ENCODE data around the gene SLC16A13. TPM values are rescaled to one million over a fixed set of nuclear protein-coding genes. Genes with fewer than 3 reads are reported as not detected.
"Not testable (repeated sequence)": the region's sequence is repeated elsewhere in the genome, so short reads cannot be mapped to it uniquely, and the experiment has no call there.

Gene SLC16A13
- total RNA-seq, 8 experiments from 2014 or later, result 0.61 to 2.7 (median 1.1) TPM

DNA sequence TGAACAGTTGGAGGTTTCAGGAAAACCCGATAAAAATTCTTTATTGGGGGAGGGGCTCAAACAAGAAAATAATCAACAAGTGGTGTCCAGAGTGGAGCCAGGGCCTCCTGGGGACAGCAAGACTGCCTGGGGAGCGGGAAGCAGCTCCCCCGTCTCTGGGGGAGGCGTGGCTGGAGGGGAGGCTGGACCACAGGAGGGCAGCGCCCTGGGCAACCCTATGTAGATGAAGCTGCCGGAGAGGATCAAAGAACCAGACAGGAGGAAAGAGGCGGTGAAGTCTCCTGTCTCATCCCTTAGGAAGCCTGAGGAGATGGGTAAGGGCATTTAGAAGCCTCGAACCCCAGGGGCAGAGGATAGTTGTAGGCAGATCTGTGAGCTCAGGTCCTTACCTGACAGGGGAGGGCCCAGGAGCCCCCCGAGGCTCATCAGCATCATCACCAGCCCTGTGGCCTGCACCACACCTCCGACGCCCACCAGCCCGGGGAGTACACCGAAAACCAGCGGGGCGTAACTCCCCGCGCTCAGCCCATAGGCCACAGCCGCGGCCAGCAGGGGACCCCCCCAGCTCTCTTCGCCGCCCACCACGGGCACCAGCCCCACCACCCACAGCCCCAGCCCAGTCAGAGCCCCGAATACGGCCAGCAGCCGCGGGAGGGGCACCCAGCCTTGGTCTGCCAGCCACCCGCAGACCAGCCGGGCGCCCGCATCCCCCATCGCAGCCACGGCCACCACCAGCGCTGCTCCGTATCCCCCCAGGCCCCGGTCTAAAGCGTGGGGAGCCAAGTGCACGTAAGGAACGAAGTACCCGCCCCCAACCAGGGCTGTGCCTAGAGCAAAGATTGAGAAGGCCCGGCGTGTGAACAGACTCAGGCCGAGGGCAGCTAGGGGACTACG, 6.0 kb downstream of the SLC16A13 start:
- Histone ChIP-seq H3K27ac (no peak overlapping the region), H3K4me1 (replicated peaks in 1 of 2) (peaks cover 14 to 41% of the 10 kb centered on the region in 2 donors), H3K4me3 (no peak overlapping the region)
- in situ Hi-C loops (cut with MboI; ENCODE audit: low pct_unique_long_range_greater_than_20kb in 2 of 9, low sequenced_read_pairs in 9 of 9, unreplicated experiment in 9 of 9), result loop anchor here in 6 of 9 experiments (10.0 to 25.0 kb wide), 5 partner anchors 93 to 520 kb away; partner anchors contain the start of genes SENP3 (in 1 of the 6), SLC2A4 (in 1 of the 6), TNFSF13 (in 1 of the 6) and YBX2 (in 1 of the 6)
- WGBS, 10 experiments, result 0 to 69% (median 23%) methylated on average over 1 to 7 of the region's 43 CpGs; no CpG with 5 or more reads in 5 of the 10 experiments
- ATAC-seq (replicated peaks in 6 of 8), result peak in 1 of 8 experiments; percentile 2

DNA sequence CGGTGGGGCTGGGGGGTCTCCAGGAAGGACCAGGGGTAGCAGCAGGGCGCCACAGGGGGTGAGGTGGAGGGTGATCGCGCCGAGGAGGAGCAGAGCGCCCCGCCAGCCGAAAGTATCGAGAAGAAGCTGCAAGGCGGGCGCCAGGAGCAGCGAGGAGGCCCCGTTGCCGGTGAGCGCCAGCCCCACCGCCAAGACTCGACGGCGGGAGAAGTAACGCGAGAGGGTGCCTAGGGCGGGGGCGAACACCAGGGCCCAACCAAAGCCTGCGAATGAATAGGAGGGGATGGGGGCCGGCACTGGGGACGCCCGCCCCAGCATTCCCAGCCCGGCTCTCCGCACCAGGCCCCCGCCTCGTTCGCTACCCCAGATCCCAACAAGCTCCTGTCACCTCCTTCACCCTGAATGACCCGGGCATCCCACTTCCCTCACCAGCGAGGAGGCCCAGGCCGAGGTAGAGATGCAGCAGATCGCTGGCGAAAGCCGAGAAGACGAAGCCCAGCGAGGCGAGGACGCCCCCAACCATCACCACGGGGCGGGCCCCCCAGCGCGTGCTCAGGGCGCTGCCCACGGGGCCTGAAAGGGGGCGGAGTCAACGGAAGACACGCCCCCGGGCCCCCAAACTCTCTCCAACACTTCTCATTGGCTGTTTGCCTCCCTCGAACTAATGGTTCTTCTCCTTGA, 6.8 kb downstream of the SLC16A13 start:
- peaks cover 13 to 42% of the 10 kb centered on the region in 2 donors for H3K4me1 ChIP-seq (replicated peaks in 1 of 2)
- H3K4me3 ChIP-seq, result no peak overlapping the region
- no peak for ATAC-seq (replicated peaks in 6 of 8)
- in situ Hi-C loops (cut with MboI; ENCODE audit: low pct_unique_long_range_greater_than_20kb in 2 of 9, low sequenced_read_pairs in 9 of 9, unreplicated experiment in 9 of 9), result loop anchor here in 6 of 9 experiments (10.0 to 25.0 kb wide), 5 partner anchors 92 to 520 kb away; partner anchors contain the start of genes SENP3 (in 1 of the 6), SLC2A4 (in 1 of the 6), TNFSF13 (in 1 of the 6) and YBX2 (in 1 of the 6)
- WGBS, 10 experiments, result 11 to 60% (median 25%) methylated on average over 1 to 12 of the region's 53 CpGs; no CpG with 5 or more reads in 6 of the 10 experiments
- H3K27ac ChIP-seq, result no peak overlapping the region

DNA sequence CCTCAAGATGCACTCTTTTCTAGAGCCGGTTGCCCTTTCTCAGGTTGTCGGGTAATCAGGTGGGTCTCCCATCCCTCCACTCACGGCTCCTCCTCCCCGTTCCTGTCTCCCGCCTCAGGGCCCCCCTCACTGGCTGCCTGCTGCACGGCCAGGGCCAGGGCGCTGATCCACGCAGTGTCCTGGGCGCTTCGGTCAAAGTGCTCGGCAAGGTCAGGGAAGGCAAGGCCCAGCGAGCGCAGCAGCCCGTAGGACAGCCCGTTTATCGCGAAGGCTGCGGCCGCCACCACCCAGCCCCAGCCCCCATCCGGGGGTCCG, 7.3 kb downstream of the SLC16A13 start:
- 10 to 35% (median 33%) methylated on average over 2 to 7 of the region's 21 CpGs; no CpG with 5 or more reads in 6 of the 10 experiments for WGBS, 10 experiments
- ATAC-seq (replicated peaks in 6 of 8), result peak; percentile 1 to 39 (median 13)
- no peak overlapping the region for H3K27ac ChIP-seq
- peak overlapping the region in 2 of 5 donors; percentile 18 to 22 for H3K4me3 ChIP-seq
- H3K4me1 ChIP-seq (replicated peaks in 1 of 2), result peaks cover 13 to 42% of the 10 kb centered on the region in 2 donors
- in situ Hi-C loops (cut with MboI; ENCODE audit: low pct_unique_long_range_greater_than_20kb in 2 of 9, low sequenced_read_pairs in 9 of 9, unreplicated experiment in 9 of 9), result loop anchor here in 6 of 9 experiments (10.0 to 25.0 kb wide), 5 partner anchors 92 to 519 kb away; partner anchors contain the start of genes SENP3 (in 1 of the 6), SLC2A4 (in 1 of the 6), TNFSF13 (in 1 of the 6) and YBX2 (in 1 of the 6)

DNA sequence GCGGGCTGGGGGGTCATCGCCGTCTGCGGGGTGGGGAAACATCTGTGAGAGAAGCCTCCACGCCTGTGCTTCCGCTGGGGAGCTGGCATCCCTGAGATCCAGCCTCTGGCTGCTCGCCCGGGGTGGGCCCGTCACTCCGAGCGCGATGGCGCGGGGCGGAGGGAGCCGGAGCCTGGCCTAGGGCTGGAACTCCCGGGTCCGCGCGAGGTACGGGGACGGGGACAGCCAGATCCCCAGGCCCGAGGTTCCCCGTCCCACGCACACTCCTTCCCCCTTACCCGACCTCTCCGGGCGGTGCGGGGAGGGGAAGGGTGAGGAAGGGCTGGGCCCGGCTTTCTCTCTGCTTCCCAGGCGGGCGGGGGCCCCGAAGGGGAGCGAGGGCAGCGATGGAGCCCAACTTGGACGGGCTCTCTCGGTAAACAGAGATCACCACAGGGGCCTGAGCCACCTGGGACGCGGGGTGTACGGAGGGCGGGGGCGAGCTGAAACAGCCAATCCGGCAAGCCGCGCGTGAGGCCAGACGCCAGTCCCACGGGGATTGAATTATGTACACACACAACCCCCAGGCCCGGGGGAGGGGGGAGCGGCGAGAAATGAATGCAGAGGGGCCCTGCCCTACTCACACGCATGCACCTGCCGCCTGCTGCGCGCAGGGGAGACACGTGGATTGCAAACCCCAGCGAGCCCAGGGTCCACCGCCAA, 7.8 kb downstream of the SLC16A13 start, which contains the start of gene SLC16A11:
Gene SLC16A11, minus strand, starts transcription at position 596 of the 702 bp plus-strand sequence. Its CDS starts 579 bp downstream, at position 17.
- Histone ChIP-seq H3K4me1 (replicated peaks in 1 of 2) (peaks cover 13 to 42% of the 10 kb centered on the region in 2 donors), H3K4me3 (peak within 1 kb of the TSS in 4 of 5 donors; percentile 2 to 22 (median 16)), H3K27ac (no peak within 1 kb of the TSS)
- peak; percentile 45 to 82 (median 72) for ATAC-seq (replicated peaks in 6 of 8)
- 3 to 14% (median 6%) methylated on average over 5 to 7 of the region's 58 CpGs; no CpG with 5 or more reads in 7 of the 10 experiments for WGBS, 10 experiments
- in situ Hi-C loops (cut with MboI; ENCODE audit: low pct_unique_long_range_greater_than_20kb in 2 of 9, low sequenced_read_pairs in 9 of 9, unreplicated experiment in 9 of 9), result loop anchor here in 6 of 9 experiments (10.0 to 25.0 kb wide), 5 partner anchors 91 to 519 kb away; partner anchors contain the start of genes SENP3 (in 1 of the 6), SLC2A4 (in 1 of the 6), TNFSF13 (in 1 of the 6) and YBX2 (in 1 of the 6)

DNA sequence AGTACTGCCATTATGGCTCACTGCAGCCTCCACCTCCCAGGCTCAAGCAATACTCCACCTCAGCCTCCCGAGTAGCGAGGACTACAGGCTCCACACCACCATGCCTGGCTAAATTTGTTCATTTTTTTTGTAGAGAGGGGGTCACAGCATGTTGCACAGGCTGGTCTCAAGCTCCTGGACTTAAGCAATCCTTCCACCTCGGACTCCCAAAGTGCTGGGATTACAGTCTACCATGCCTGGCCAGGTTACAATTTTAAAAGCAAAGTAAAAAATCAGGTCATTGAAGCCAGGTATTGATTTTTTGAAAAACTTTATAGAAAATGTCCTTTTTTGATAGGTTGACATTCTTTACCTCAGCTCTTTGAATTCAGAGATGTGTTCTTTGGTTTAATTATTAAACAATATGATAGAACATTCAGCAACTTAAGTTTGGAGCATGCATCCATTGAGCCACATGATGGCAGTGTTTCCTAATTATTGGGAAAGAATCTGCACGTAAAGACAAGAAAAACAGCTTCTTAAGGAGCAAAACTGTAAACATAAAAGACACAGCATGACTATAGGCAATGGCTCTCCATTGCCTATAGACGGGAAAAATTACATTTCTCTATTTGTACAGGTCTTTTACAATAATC, 9.8 kb downstream of the SLC16A13 start:
- 8 to 60% (median 18%) methylated on average over 1 to 4 of the region's 5 CpGs for WGBS, 10 experiments
- peak in 6 of 8 experiments; percentile 28 to 61 (median 47) for ATAC-seq (replicated peaks in 6 of 8)
- H3K27ac ChIP-seq, result no peak overlapping the region
- in situ Hi-C loops (cut with MboI; ENCODE audit: low pct_unique_long_range_greater_than_20kb in 2 of 9, low sequenced_read_pairs in 9 of 9, unreplicated experiment in 9 of 9), result loop anchor here in 6 of 9 experiments (10.0 to 25.0 kb wide), 5 partner anchors 89 to 517 kb away; partner anchors contain the start of genes SENP3 (in 1 of the 6), SLC2A4 (in 1 of the 6), TNFSF13 (in 1 of the 6) and YBX2 (in 1 of the 6)
- H3K4me3 ChIP-seq, result peak overlapping the region in 1 of 5 donors; percentile 0
- peaks cover 13 to 42% of the 10 kb centered on the region in 2 donors for H3K4me1 ChIP-seq (replicated peaks in 1 of 2)

DNA sequence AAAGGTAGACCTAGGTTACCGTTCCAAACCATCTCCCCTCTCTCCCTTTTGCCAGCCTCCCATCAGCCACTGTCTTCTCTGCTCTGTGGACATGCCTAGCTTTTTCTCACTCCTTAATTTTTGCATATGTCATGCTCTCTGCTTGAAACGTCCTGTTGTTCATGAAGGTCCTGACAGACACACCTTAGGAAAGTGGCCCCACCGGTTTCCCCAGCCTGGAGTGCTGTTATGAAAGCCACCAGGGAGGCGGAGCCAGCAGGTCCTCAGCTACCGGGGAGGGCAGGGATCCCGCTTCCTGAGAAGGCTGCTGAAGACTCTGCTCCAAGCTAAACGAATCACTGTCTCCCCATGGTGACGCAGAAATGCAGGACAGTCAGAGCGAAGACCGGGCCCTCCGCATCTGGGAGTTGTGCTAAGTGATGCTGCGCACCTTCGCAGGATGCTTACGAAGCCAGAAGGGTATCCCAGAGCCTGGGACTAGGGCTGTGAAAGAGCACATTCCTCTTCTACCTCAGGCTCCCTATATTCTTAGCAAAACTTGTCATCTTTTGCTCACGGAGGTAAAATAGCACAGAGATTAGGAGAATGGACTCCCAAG, 10.4 kb downstream of the SLC16A13 start:
- no peak overlapping the region for H3K27ac ChIP-seq
- H3K4me3 ChIP-seq, result peak overlapping the region in 3 of 5 donors; percentile 0 to 4 (median 2)
- WGBS, 10 experiments, result 0 to 27% (median 5%) methylated on average over 1 to 10 of the region's 15 CpGs; no CpG with 5 or more reads in 1 of the 10 experiments
- H3K4me1 ChIP-seq (replicated peaks in 1 of 2), result peaks cover 13 to 42% of the 10 kb centered on the region in 2 donors
- in situ Hi-C loops (cut with MboI; ENCODE audit: low pct_unique_long_range_greater_than_20kb in 2 of 9, low sequenced_read_pairs in 9 of 9, unreplicated experiment in 9 of 9), result loop anchor here in 6 of 9 experiments (10.0 to 25.0 kb wide), 5 partner anchors 89 to 516 kb away; partner anchors contain the start of genes SENP3 (in 1 of the 6), SLC2A4 (in 1 of the 6), TNFSF13 (in 1 of the 6) and YBX2 (in 1 of the 6)
- ATAC-seq (replicated peaks in 6 of 8), result peak; percentile 6 to 26 (median 11)

DNA sequence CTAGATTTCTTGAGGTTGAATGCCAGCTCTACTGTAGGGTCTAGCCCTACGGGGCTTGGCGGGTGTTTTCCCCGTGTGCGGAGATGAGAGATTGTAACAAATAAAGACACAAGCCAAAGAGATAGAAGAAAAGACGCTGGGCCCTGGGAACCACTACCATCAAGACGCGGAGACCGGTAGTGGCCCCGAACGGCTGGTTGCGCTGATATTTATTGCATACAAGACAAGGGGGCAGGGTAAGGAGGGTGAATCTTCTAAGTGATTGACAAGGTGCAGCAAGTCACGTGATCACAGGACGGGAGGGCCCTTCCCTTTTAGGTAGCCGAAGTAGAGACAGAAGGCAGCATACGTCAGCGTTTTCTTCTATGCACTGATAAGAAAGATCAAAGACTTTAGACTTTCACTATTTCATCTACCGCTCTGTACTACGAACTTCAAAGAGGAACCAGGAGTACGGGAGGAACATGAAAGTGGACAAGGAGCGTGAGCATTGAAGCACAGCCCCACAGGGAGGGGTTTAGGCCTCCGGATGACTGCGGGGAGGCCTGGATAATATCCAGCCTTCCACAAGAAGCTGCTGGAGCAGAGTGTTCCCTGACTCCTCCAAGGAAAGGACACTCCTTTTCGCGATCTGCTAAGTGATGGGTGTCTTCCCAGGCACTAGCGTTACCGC, 11.0 kb downstream of the SLC16A13 start:
- not testable (repeated sequence) for H3K27ac ChIP-seq; ATAC-seq (replicated peaks in 6 of 8)
- in situ Hi-C loops (cut with MboI; ENCODE audit: low pct_unique_long_range_greater_than_20kb in 2 of 9, low sequenced_read_pairs in 9 of 9, unreplicated experiment in 9 of 9), result loop anchor here in 6 of 9 experiments (10.0 to 25.0 kb wide), 5 partner anchors 88 to 515 kb away; partner anchors contain the start of genes SENP3 (in 1 of the 6), SLC2A4 (in 1 of the 6), TNFSF13 (in 1 of the 6) and YBX2 (in 1 of the 6)
- WGBS, 10 experiments, result 0 to 39% (median 13%) methylated on average over 1 to 16 of the region's 26 CpGs; no CpG with 5 or more reads in 2 of the 10 experiments
- peak overlapping the region in 1 of 5 donors; percentile 4 for H3K4me3 ChIP-seq
- H3K4me1 ChIP-seq (replicated peaks in 1 of 2), result peaks cover 13 to 37% of the 10 kb centered on the region in 2 donors

DNA sequence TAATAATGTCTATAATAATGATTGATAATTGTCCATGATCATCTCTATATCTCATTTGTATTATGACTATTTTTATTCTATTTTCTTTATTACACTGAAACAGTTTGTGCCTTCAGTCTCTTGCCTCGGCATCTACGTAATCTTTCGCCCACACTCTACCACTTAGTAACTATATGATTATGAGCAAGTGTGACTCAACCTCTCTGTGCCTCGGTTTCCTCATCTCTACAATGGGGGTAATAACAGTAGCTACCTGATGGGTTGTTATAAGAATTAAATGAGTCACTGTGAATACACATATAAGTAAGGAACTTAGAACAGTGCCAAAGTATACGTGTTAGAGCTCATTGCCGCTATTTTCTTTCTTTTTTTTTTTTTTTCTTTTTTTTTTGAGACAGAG, 11.8 kb downstream of the SLC16A13 start:
- in situ Hi-C loops (cut with MboI; ENCODE audit: low pct_unique_long_range_greater_than_20kb in 2 of 9, low sequenced_read_pairs in 9 of 9, unreplicated experiment in 9 of 9), result loop anchor here in 6 of 9 experiments (10.0 to 25.0 kb wide), 5 partner anchors 87 to 515 kb away; partner anchors contain the start of genes SENP3 (in 1 of the 6), SLC2A4 (in 1 of the 6), TNFSF13 (in 1 of the 6) and YBX2 (in 1 of the 6)
- ATAC-seq (replicated peaks in 6 of 8), result no peak
- Histone ChIP-seq H3K4me1 (replicated peaks in 1 of 2) (peaks cover 13 to 30% of the 10 kb centered on the region in 2 donors), H3K27ac (no peak overlapping the region), H3K4me3 (no peak overlapping the region)
- WGBS, 10 experiments, result 23 to 98% (median 76%) methylated on average over 4 to 6 of the region's 6 CpGs; no CpG with 5 or more reads in 2 of the 10 experiments

DNA sequence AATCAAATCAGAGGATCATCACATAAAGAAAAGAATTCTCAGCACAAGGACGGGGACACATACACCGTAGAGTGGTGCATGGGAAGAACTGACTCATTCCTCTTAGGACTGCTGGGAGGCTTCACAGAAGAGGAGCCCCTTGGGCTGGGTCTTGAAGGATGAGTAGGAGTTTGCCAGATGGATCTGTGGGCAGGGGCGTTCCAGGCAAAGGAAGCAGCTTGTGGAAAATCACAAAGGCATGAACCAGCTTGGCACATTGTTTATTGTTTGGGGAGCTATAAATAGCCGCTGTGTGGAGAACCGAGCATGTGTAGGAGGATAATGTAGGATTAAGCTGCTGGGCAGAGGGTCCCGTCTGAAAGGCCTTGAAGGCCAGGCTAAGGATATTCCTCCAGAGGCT, 13.2 kb downstream of the SLC16A13 start:
- 0 to 80% (median 62%) methylated on average over 1 to 6 of the region's 6 CpGs for WGBS, 10 experiments
- H3K4me3 ChIP-seq, result no peak overlapping the region
- in situ Hi-C loops (cut with MboI; ENCODE audit: low pct_unique_long_range_greater_than_20kb in 2 of 9, low sequenced_read_pairs in 9 of 9, unreplicated experiment in 9 of 9), result loop anchor here in 6 of 9 experiments (10.0 to 25.0 kb wide), 5 partner anchors 86 to 513 kb away; partner anchors contain the start of genes SENP3 (in 1 of the 6), SLC2A4 (in 1 of the 6), TNFSF13 (in 1 of the 6) and YBX2 (in 1 of the 6)
- peak in 1 of 8 experiments; percentile 18 for ATAC-seq (replicated peaks in 6 of 8)
- no peak overlapping the region for H3K27ac ChIP-seq
- peaks cover 8 to 16% of the 10 kb centered on the region in 2 donors for H3K4me1 ChIP-seq (replicated peaks in 1 of 2)

DNA sequence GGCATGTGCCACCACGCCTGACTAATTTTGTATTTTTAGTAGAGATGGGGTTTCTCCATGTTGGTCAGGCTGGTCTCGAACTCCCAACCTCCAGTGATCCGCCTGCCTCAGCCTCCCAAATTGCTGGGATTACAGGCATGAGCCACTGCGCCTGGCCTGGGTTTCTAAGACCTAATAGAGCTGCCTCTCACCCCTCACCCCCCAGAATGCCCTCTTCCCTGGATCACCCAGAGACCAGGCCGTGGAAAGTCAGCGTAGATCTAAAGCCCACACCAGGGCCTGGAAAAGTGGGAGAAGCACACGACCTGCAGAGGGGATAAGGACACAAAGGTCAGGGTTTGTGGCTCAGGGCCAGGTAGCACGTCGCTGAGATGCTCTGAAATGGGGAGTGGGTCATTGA, 14.8 kb downstream of the SLC16A13 start:
- not testable (repeated sequence) for H3K27ac ChIP-seq; ATAC-seq (replicated peaks in 6 of 8); H3K4me3 ChIP-seq
- in situ Hi-C loops (cut with MboI; ENCODE audit: low pct_unique_long_range_greater_than_20kb in 2 of 9, low sequenced_read_pairs in 9 of 9, unreplicated experiment in 9 of 9), result loop anchor here in 2 of 9 experiments (5.0 to 25.0 kb wide), 2 partner anchors 82 to 112 kb away; no protein-coding TSS in a partner anchor
- peaks cover 8 to 13% of the 10 kb centered on the region in 2 donors for H3K4me1 ChIP-seq (replicated peaks in 1 of 2)
- 29 to 93% (median 55%) methylated on average over 1 to 4 of the region's 9 CpGs; no CpG with 5 or more reads in 3 of the 10 experiments for WGBS, 10 experiments

Data from motor neuron (in vitro differentiated cells).